Right atrium auricular region (tissue), 2 donors: ENCODE data around the gene SOX11. TPM values are rescaled to one million over a fixed set of nuclear protein-coding genes. Genes with fewer than 3 reads are reported as not detected.

Experiments used
- DNase-seq: peaks from one replicate; pipeline ENCODE4 v3.0.0-alpha.2; 2019; ENCODE audit warnings: low spot score
- H3K27ac ChIP-seq, 2 donors: fragments of 200-600 bp; sonication (generic); 1 replicate in 1 of 2; 2 replicates in 1 of 2; pipeline ENCODE4 v1.5.1; 2016 to 2019
- H3K27me3 ChIP-seq, 2 donors: fragments of 200-600 bp; sonication (generic); one replicate each; pipeline versions ENCODE4 v1.5.1 to v1.6.0; 2017 to 2019
- H3K36me3 ChIP-seq: fragments of 200-600 bp; sonication (generic); one replicate; pipeline ENCODE4 v1.5.1; 2016
- H3K4me1 ChIP-seq, 2 donors: fragments of 200-600 bp; sonication (generic); one replicate each; pipeline versions ENCODE4 v1.5.1 to v1.6.0; 2017 to 2019
- H3K4me3 ChIP-seq, 2 donors: fragments of 200-600 bp; sonication (generic); 1 replicate in 1 of 2; 2 replicates in 1 of 2; pipeline ENCODE4 v1.5.1; 2017 to 2019; ENCODE audit warnings: mild to moderate bottlenecking in 1 of 2, moderate library complexity in 1 of 2
- H3K9me3 ChIP-seq, 2 donors: fragments of 200-600 bp; sonication (generic); one replicate each; pipeline ENCODE4 v1.5.1; 2019
- CTCF ChIP-seq, 2 donors: fragments of 200-600 bp; sonication (generic); IDR thresholded peaks; one replicate each; pipeline ENCODE4 v1.5.1; 2019; ENCODE audit warnings: antibody characterized with exemption in 2 of 2
- total RNA-seq, 2 donors: library from RNA; depleted of rRNA; stranded (reverse); fragments of >200 nt; gene quantifications; one replicate each; pipeline ENCODE4 v1.1.0, GENCODE V29; 2016

Gene SOX11
- total RNA-seq, 2 donors from 2014 or later = 0.11 to 0.71 TPM

- Histone ChIP-seq H3K27me3 (no peaks in the 10 kb centered on the region), H3K27ac (no peak overlapping the region), H3K36me3 (no peaks in the 10 kb centered on the region), H3K4me3 (no peak overlapping the region), H3K9me3 (no peaks in the 10 kb centered on the region), H3K4me1 (no peaks in the 10 kb centered on the region)
- TF ChIP-seq CTCF (IDR thresholded peaks at IDR 0.05) = no peak
- DNase-seq = no peak
Measured at GRCh38 chr2:5736886-5737285, 44.7 kb downstream of the SOX11 start.

- no peak overlapping the region for H3K4me3 ChIP-seq
- no peak for TF ChIP-seq CTCF (IDR thresholded peaks at IDR 0.05)
- H3K27me3 ChIP-seq = no peaks in the 10 kb centered on the region
- no peaks in the 10 kb centered on the region for H3K36me3 ChIP-seq
- no peak for DNase-seq
- no peaks in the 10 kb centered on the region for H3K9me3 ChIP-seq
- no peak overlapping the region for H3K27ac ChIP-seq
- no peaks in the 10 kb centered on the region for H3K4me1 ChIP-seq
Measured at GRCh38 chr2:5740053-5740452, 47.9 kb downstream of the SOX11 start.

- Histone ChIP-seq H3K9me3 (no peaks in the 10 kb centered on the region), H3K36me3 (no peaks in the 10 kb centered on the region), H3K27me3 (no peaks in the 10 kb centered on the region), H3K4me1 (no peaks in the 10 kb centered on the region), H3K4me3 (no peak overlapping the region), H3K27ac (no peak overlapping the region)
- no peak for DNase-seq
- TF ChIP-seq CTCF (IDR thresholded peaks at IDR 0.05) = no peak
Measured at GRCh38 chr2:5740817-5741216, 48.6 kb downstream of the SOX11 start.

GRCh38 chr2:5741242-5741641, 49.1 kb downstream of the SOX11 start:
- no peak for DNase-seq
- H3K4me3 ChIP-seq = no peak overlapping the region
- no peaks in the 10 kb centered on the region for H3K9me3 ChIP-seq
- no peaks in the 10 kb centered on the region for H3K4me1 ChIP-seq
- H3K27me3 ChIP-seq = no peaks in the 10 kb centered on the region
- no peaks in the 10 kb centered on the region for H3K36me3 ChIP-seq
- no peak overlapping the region for H3K27ac ChIP-seq
- TF ChIP-seq CTCF (IDR thresholded peaks at IDR 0.05) = no peak

- Histone ChIP-seq H3K4me1 (no peaks in the 10 kb centered on the region), H3K27ac (no peak overlapping the region), H3K36me3 (no peaks in the 10 kb centered on the region), H3K4me3 (no peak overlapping the region), H3K27me3 (no peaks in the 10 kb centered on the region), H3K9me3 (no peaks in the 10 kb centered on the region)
- no peak for DNase-seq
- no peak for TF ChIP-seq CTCF (IDR thresholded peaks at IDR 0.05)
Measured at GRCh38 chr2:5742126-5742525, 49.9 kb downstream of the SOX11 start.

- no peak for DNase-seq
- H3K27me3 ChIP-seq = no peaks in the 10 kb centered on the region
- H3K9me3 ChIP-seq = no peaks in the 10 kb centered on the region
Measured at GRCh38 chr2:5748391-5748790, 56.2 kb downstream of the SOX11 start.

More at GRCh38 chr2:5748391-5748790, 56.2 kb downstream of the SOX11 start:
- Histone ChIP-seq H3K4me3 (no peak overlapping the region), H3K4me1 (no peaks in the 10 kb centered on the region), H3K36me3 (no peaks in the 10 kb centered on the region), H3K27ac (no peak overlapping the region)
- TF ChIP-seq CTCF (IDR thresholded peaks at IDR 0.05) = no peak
